ENCODE data around the gene ANKRD63. TPM values are rescaled to one million over a fixed set of nuclear protein-coding genes. Genes with fewer than 3 reads are reported as not detected.

ANKRD63 gene
- polyA plus RNA-seq, 1 donor (not counting 4 experiments of a cell fraction or from before 2014, with no cell fraction given) = not detected

DNA sequence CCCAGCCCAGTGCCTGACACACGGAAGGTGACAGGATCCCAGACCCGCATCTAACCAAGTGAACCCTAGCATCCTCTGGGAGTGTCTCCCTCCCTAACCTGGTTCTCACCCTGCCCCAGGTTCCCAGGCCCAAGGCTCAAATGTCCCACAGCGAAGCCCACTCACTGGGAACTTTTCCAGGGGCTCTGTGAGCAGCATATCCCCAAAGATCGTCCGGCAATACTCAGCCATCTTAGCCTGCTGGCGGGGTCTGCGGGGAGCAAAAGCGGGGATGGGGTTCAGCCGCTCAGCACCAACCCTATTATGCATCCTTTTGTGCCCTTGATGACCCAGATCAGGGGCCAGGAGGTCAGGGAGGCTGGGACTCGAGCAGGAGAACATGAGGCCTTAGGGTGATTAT lies 14.5 kb upstream of the ANKRD63 start:
- TF ChIP-seq EZH2 (IDR thresholded peaks at IDR 0.05; ENCODE audit: low read length) = no peak
- TF ChIP-seq, protein P1, sequence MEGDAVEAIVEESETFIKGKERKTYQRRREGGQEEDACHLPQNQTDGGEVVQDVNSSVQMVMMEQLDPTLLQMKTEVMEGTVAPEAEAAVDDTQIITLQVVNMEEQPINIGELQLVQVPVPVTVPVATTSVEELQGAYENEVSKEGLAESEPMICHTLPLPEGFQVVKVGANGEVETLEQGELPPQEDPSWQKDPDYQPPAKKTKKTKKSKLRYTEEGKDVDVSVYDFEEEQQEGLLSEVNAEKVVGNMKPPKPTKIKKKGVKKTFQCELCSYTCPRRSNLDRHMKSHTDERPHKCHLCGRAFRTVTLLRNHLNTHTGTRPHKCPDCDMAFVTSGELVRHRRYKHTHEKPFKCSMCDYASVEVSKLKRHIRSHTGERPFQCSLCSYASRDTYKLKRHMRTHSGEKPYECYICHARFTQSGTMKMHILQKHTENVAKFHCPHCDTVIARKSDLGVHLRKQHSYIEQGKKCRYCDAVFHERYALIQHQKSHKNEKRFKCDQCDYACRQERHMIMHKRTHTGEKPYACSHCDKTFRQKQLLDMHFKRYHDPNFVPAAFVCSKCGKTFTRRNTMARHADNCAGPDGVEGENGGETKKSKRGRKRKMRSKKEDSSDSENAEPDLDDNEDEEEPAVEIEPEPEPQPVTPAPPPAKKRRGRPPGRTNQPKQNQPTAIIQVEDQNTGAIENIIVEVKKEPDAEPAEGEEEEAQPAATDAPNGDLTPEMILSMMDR (optimal IDR thresholded peaks at IDR 0.05 in 1 of 3, IDR thresholded peaks at IDR 0.05 in 1 of 3, conservative IDR thresholded peaks at IDR 0.05 in 1 of 3; ENCODE audit: extremely low read depth in 1 of 3, insufficient read depth in 2 of 3, low read length in 3 of 3) = no peak
- dilution Hi-C loops (cut with MboI; ENCODE audit: extremely low pct_ligation_motif_present, low sequenced_read_pairs) = no loop called here
- H2AFZ ChIP-seq (ENCODE audit: control insufficient read depth, low read length) = no peak overlapping the region
- DNase-seq (ENCODE audit: low read depth, low spot score) (no peak), FAIRE-seq (no peak)
- no peaks in the 10 kb centered on the region for H3K9me3 ChIP-seq (ENCODE audit: control insufficient read depth, low read depth, low read length)
- no peaks in the 10 kb centered on the region for H3K9me1 ChIP-seq (ENCODE audit: control insufficient read depth, extremely low read depth, insufficient read depth, low read length)
- no peak overlapping the region for H3K4me2 ChIP-seq (ENCODE audit: control insufficient read depth, extremely low read depth, insufficient read depth, low read depth, low read length)
- no peak overlapping the region for H3K9ac ChIP-seq (ENCODE audit: control insufficient read depth, extremely low read depth, insufficient read depth, low read length)
- no peak overlapping the region for H3K27ac ChIP-seq (ENCODE audit: control insufficient read depth, insufficient read depth, low read length)
- no peaks in the 10 kb centered on the region for H4K20me1 ChIP-seq (ENCODE audit: control insufficient read depth, extremely low read depth, insufficient read depth, low read length)
- H3K79me2 ChIP-seq (ENCODE audit: control insufficient read depth, insufficient read depth, low read length) = no peaks in the 10 kb centered on the region
- peaks cover 28% of the 10 kb centered on the region for H3K27me3 ChIP-seq (ENCODE audit: control insufficient read depth, extremely low read depth, insufficient read depth, low read length)
- no peaks in the 10 kb centered on the region for H3K36me3 ChIP-seq (ENCODE audit: control insufficient read depth in 2 of 2, extremely low read depth in 1 of 2, insufficient read depth in 2 of 2, low read length in 2 of 2)
- H3K4me3 ChIP-seq (ENCODE audit: control insufficient read depth in 2 of 3, extremely low read depth in 1 of 3, insufficient read depth in 2 of 3, low read depth in 1 of 3, low read length in 3 of 3) = no peak overlapping the region
- H3K4me1 ChIP-seq (ENCODE audit: control insufficient read depth, extremely low read depth, insufficient read depth, low read length) = no peaks in the 10 kb centered on the region

DNA sequence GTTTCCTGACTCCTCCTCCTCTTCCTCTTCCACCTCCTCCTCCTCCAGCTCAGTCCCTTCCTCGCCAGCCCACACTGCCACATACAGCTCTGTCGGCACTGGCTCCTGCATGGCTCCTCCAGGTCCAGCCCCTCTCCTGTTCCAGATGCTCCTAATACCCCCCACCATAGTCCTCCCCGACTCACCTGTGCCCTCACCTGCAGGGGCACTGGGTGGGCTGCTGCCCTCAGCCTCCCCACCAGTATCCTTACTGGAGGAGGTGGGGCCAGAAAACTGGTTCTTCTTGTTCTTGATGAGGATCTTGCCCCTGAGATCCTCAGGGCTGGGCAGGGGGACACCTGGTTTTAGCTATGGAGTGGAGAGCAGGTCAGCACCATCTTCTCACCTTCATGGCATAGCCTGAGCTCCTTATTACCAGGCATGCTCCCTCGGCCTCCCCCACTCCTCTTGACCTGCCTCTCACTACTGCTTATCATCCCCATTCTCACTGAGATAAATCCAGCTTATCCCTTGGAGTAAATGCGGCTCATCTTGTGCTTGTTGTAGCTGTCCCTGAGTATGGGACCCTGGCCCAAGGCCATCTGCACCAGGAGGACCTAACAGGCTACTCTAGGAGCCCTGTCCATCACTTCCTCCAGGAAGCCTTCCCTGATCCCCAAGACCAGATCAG lies 13.8 kb upstream of the ANKRD63 start:
- Histone ChIP-seq H3K9ac (ENCODE audit: control insufficient read depth, extremely low read depth, insufficient read depth, low read length) (no peak overlapping the region), H2AFZ (ENCODE audit: control insufficient read depth, low read length) (no peak overlapping the region), H3K4me2 (ENCODE audit: control insufficient read depth, extremely low read depth, insufficient read depth, low read depth, low read length) (no peak overlapping the region), H3K27ac (ENCODE audit: control insufficient read depth, insufficient read depth, low read length) (no peak overlapping the region), H3K27me3 (ENCODE audit: control insufficient read depth, extremely low read depth, insufficient read depth, low read length) (peaks cover 35% of the 10 kb centered on the region), H3K9me1 (ENCODE audit: control insufficient read depth, extremely low read depth, insufficient read depth, low read length) (no peaks in the 10 kb centered on the region), H3K9me3 (ENCODE audit: control insufficient read depth, low read depth, low read length) (no peaks in the 10 kb centered on the region), H3K36me3 (ENCODE audit: control insufficient read depth in 2 of 2, extremely low read depth in 1 of 2, insufficient read depth in 2 of 2, low read length in 2 of 2) (no peaks in the 10 kb centered on the region), H3K4me3 (ENCODE audit: control insufficient read depth in 2 of 3, extremely low read depth in 1 of 3, insufficient read depth in 2 of 3, low read depth in 1 of 3, low read length in 3 of 3) (no peak overlapping the region), H3K4me1 (ENCODE audit: control insufficient read depth, extremely low read depth, insufficient read depth, low read length) (no peaks in the 10 kb centered on the region), H3K79me2 (ENCODE audit: control insufficient read depth, insufficient read depth, low read length) (no peaks in the 10 kb centered on the region), H4K20me1 (ENCODE audit: control insufficient read depth, extremely low read depth, insufficient read depth, low read length) (no peaks in the 10 kb centered on the region)
- dilution Hi-C loops (cut with MboI; ENCODE audit: extremely low pct_ligation_motif_present, low sequenced_read_pairs) = no loop called here
- TF ChIP-seq, protein P1 (optimal IDR thresholded peaks at IDR 0.05 in 1 of 3, IDR thresholded peaks at IDR 0.05 in 1 of 3, conservative IDR thresholded peaks at IDR 0.05 in 1 of 3; ENCODE audit: extremely low read depth in 1 of 3, insufficient read depth in 2 of 3, low read length in 3 of 3) = no peak
- no peak for TF ChIP-seq EZH2 (IDR thresholded peaks at IDR 0.05; ENCODE audit: low read length)
- FAIRE-seq (no peak), DNase-seq (ENCODE audit: low read depth, low spot score) (no peak)

All from keratinocyte (primary cell).